ENCODE results near the gene HMX1.

Gene HMX1

DNA sequence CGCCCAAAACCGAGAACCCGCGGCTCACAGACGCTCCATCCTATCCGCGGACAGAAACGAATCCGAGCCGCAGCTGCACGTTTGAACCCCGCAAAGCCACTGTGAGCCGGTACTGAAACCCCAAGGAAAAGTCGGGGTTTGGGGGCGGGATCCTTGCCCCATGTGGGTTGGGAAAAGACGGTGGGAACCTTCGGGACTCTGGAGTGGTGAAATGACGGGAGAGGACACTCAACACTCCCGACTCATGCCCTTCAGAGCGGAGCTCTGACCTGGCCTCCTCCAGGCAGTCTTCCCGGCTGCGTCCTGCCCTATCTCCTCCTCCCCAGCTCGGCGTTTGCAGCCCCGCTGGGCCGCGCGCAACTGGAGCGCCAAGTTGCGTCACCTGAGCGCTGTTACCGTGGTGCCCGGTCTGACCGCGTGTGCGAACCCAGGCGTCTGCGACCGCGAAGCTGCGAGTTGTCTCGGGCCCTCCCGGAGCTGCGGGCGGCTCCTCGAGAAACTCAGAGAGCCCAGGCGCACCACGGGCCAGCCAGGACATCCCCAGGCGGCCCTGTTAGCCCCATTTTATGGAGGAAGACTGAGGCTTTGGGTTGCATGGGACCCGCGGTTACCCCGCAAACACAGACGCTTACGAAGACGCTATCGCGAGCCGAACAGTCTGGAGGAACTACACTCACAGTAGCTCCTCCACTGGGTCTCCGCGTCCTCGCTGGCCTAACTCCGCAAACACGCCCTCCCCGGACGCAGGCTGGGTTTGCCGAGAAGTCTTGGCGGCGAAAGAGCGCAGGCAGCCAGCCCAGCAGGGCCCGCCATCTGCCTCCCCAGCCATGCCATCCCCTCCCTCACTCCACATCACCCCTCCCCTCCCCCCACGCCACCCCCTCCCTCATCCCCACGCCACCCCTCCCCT lies 20.3 kb upstream of the HMX1 start:
- no peak for DNase-seq (ENCODE audit: low read depth)

DNA sequence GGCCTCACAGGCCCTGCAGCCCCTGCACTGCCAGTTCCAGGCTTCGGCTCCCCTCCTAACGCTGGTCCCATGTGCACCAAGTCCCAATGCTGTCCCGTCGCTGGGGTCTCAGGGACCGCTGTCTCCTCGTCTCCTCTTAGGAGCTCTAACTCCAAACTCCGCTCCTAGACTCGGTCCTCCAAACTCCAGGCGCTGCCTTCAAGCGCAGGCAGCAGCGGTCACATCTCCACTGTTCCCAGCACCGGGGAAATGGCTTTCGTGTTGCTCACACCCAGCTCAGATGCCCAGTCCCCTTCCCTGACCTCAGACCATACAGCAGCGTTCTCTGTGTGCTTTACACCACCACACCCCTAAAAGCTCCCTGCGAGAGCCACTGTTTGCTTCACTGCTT lies 19.6 kb upstream of the HMX1 start:
- DNase-seq (ENCODE audit: low read depth): no peak

DNA sequence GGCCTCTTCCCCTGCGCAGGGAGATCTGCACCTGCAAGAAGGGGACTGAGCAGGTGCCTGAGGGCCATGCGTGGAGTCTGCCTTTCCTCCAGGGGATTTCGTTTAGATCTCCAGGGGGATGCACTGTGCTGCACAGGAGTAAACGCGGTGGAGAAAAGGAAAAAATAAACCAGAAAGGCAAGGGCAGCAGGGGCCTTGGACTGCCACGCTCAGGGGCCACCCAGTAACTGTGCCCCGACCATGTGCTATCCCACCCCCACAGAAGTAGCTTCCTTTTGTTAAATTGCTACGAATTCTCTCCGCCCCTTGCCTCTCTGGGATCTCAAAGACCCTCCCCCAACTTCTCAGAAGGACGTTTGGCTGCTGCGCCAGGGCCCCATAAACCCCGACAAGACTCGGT lies 17.2 kb upstream of the HMX1 start:
- DNase-seq (ENCODE audit: low read depth): no peak

DNA sequence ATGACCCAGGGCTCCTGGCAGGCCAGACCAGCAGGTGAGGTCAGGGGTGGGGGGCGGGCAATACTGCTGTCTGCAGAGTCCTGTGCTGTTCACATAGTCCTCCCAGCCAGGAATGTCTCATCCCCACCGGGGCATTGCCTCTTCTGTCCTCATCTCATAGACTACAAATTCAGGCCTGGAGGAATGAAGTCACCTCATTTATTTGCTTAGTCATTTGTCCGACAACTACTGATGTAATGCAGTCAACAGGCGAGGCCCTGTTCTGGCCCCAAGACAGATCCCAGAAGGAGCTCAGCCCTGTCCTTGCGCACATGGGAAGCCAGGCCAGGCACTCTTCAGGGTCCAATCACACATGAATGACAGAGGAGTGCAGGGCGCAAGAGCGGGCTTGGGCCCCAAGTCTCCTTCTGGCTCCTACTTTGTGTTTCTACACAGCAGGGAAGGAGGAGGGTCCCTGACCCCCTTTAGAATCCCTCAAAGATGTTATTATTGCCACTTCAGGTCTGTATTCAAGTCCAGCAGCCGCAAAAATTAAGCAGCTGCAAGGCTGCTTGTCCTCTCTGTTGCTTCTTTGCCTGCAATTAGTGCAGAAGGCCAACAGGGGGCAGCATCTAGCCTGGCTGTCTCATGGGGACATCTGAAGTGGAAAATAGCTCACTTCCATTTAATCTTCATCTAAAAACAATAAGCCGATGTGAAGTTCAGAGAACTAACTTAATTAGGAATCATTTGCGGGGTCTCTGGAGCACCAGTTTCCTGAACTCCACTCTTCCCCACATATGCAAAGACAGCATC lies 15.2 kb upstream of the HMX1 start:
- DNase-seq (ENCODE audit: low read depth): no peak

DNA sequence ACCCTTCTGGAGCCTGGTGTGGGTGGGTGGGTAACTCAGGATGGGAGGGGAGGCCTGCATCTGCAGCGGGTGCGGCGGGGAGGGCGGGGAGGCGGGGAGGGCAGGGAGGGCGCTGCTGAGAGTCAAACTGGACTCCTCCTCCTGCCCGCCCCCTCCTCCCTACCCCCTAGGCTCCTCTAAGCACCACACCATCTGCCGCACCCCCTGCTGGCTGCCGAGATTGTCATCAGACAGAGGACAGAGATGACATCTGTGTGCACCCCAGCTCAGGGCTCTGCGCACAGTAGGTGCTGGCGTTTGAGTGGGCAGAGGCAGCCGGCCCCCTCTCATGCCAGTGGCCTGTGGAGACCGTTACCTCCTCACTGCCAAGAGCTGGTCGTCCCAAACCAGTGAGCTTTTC lies 10.6 kb upstream of the HMX1 start:
- no peak for DNase-seq (ENCODE audit: low read depth)

DNA sequence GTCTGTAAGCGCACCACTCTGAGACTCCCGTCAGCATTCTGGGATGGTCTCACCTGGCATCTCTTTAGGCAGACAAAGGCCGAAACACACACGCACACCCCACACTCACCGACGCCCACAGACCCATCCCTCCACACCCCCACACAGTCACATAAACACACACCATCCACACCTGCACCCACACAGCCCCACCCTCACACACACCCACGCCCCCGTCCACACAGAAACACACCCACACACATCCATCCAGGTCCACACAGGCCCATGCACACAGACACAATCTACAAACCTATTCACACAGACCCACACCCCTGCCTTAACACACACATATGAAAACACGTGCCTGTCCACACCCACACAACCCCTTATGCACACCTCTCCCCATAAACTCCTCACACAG lies 9.2 kb upstream of the HMX1 start:
- DNase-seq (ENCODE audit: low read depth): no peak

DNA sequence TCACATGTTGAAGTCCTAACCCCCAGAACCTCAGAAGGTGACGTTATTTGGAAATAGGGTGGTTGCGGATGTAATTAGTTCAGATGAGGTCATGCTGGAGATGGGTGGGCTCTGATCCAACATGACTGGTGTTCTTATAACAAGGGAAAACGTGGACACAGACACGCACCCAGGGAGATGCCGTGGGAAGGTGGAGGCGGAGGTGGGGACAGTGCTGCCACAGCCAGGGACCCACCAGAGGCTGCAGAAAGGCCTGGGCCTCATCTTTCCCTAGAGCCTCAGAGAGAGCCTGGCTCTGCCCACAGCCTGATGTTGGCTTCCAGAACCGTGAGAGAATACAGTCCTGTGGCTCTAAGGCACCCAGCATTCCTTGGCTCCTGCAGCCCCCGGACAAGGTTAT lies 7.9 kb upstream of the HMX1 start:
- DNase-seq (ENCODE audit: low read depth): no peak

DNA sequence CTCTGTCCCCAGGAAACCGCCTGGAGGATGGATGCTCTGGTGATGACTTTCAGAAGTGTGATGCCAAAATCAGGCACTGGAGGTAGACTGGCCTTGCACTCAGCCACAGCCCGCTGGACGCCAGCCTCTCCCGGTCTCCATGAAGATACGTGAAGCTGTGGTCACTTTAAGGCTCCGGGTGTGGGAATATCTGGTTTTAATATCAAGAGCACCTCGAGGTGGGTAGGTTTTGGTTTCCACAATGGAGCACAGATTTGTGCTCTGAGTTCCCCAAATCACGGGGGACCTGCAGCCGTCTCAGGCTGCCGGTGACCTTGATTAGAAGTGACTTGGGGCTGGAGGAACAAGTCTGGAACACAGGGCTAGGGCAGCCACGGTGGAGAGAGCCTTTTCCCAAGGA lies 6.8 kb upstream of the HMX1 start:
- no peak for DNase-seq (ENCODE audit: low read depth)

DNA sequence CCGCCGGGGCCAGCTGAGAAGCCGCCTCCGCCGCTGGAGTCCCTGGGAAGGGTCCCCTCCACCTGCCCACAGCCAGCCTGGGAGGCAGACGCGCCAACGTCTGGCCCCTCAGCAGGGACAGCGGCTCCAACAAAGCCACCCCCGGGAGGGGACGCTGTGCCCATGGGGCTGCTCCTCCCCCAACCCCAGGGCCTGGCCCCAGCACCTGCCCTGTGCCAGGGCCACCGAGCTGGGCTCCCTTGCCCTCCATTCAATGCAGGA lies 6.1 kb upstream of the HMX1 start:
- no peak for DNase-seq (ENCODE audit: low read depth)

DNA sequence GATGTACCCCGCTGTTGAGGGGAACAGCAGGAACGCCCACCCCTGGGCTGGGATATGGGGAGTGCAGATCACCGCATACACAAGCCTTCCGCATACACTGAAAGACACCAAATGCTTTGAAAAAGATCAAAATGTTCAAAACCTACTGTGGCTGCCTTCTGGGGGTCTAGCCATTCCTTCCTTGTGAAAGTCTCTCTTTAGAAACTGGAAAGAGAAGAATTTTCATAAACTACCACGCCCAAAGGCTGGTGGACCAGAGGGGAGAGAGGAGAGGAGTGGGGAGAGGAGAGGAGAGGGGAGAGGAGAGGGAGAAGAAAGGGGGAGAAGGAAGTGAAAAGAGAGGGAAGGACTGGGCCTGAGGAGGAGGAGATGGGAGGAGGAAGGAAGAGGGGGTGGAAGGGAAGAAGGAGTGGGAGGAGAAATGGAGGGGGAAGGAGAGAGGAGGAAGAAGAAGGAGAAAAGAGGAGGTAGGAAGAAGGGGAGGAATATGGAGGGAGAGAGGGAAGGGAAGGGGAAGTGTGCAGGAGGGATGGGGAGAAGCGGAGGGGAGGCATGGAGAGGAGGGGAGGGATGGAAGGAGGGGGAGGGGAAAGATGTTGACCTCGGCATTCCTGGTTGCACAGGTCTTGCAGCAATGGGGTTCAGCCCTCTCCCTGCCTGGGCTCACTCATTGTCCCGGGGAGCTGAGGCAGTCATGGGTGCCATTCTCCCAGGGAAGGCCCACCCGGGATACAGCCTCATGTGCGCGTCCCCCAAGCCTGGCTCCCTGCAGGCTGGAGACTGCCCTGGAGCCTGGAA lies 5.5 kb upstream of the HMX1 start:
- no peak for DNase-seq (ENCODE audit: low read depth)

DNA sequence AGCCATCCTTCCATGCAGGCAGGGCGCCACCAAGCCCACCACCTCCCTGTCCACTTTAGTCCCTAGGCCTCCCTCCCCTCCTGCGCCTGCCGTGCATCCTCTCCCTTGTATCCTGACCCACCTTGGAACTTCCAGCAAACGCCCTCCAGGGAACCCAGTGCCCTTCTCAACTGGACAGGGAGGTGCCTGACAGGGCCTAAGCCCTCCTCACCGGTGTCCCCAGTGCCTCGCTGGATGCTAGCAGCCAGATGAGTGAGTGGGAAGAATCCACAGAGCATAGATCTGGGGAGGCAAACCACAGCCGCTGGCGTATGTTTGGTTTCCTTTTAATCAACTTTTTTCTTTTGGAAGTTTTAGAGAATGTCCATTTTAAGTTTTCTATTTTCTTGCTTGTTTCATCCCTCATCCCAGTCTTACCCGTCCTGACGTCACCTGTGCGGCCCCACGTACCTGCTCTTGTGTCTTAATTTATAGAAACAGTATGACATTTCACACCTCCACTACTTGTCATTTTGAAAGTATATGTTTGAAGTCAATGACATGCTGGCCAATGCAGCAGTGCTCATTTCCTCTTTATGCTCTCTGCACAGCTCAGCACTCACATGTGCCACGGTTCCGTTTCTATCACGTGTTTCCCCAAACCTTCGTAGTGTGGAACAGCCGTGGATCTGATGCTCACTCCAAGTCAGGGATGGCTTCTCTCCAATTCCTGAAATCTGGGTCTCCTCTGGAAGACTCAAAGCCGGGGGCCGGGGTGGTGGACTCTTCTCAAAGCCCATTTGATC lies 3.4 kb upstream of the HMX1 start:
- DNase-seq (ENCODE audit: low read depth): no peak

DNA sequence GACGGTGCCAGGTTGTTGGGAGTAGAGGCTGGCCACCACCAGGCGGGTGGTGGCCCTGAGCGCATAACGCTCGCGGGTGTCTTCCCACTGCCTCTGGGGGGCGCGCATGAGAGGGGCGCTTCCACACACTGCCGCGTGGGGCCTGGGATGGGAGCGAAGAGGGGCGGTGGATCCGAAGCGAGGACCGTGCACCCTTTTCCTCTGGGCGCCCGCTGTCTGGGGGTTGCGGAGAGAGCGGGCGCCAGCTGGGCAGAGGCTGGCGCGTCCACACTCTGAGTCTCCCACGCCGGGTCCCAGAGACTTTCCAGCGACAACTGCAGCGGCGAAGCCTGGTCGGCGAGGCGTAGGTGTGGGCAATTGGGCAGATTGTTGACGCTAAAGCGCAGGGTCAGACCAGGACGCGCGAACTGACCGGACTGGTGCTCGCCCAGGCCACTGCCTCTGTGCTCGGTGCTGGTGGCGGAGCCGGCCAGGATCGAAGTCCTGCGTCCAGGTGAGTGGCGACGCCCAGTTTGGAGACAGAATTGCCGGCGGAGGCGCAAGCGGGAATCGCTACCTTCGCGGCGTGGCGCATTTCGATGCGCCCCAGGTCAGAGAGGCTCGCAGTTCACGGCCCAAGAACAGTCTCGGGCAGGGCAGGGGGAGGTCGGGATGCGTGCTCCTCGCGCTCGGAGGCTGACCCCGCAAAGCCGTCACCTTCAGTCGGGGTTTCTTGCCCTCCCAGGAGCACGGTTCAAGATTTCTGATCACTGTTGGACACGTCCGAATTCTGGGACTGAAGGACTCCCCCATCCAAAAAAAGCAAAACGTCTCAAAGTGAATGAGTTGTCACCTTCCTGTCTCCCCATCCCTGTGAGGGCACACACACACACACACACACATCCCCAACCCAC lies 2.6 kb upstream of the HMX1 start:
- no peak for DNase-seq (ENCODE audit: low read depth)

DNA sequence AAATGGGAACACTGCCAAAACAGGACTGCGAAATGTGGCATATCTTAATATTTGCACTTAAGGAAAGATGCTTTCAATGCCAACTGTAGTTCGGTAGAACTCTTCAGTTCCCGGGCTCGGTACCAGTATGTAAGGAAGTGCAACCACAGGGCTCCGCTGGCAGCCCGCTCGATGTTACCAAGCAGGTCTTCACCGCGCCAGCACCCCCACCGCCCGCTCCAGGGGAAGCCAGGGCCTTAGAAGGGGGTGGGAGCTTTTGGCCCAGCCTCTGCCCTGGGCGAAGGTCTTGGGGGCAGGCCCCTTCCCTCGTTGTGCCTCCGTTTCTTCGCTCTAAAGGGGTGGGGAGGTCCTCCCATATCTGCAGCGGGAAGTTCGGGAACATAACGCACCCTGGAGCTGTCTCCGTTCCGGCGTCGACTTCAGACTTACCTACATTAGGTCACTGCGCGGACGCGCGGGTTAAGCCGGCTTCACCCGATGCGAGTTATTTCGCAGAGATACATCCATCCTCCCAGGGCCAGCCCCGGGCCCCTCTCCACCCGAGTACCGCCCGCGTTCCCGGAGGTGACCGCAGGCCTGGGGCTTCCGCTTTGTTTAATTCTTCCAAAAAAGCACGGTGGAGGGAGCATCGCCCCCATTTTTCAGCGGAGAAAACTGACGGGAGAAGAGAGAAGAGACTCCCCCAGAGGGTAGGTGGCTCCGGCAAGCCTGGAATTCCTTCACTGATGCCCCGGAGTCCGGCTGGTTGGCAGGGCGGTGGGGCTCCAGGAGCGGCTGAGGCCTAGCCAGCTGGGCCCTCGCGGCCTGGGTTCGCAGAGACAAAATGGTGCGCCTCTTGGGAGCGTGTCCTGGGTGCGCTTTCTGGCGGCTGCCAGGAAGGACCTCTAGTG lies 1.0 kb upstream of the HMX1 start:
- no peak for DNase-seq (ENCODE audit: low read depth)

DNA sequence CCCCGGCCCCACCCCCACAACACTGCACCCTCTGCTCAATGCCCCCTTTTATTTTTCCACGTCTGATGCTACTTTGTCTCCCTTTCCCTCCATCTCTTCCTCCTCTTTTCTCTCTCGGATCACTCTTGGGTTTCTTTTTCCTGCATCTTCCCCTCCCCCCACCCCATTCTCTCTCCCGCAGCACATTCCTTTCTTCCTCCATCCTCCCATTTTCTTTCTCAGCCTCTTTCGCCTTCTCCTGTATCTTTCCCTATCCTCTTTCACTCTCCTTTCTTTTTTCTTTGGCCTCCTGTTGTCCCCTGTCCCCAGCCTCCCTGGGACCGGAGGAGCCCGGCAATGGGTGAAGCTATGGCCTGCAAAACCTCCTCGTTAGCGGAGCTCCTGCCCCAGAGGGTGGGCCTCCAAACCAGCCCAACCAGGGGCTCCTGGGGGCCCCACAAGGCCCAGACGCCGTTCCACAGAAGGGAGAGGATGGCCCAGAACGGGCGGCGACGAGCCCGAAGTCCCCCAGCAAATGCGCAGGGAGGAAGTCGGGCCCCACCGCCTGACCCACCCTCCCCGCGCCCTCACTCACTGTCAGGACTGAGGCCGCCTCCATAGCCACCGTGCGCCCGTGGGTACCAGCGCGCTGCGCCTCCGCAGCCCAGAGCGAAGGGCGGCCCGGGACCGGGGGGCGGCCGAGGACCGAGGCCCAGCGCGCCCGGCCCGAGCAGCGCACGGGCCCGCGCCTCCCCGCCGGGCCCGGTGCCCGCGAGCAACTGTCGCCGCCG lies 807 bp downstream of the HMX1 start:
- no peak for DNase-seq (ENCODE audit: low read depth)

DNA sequence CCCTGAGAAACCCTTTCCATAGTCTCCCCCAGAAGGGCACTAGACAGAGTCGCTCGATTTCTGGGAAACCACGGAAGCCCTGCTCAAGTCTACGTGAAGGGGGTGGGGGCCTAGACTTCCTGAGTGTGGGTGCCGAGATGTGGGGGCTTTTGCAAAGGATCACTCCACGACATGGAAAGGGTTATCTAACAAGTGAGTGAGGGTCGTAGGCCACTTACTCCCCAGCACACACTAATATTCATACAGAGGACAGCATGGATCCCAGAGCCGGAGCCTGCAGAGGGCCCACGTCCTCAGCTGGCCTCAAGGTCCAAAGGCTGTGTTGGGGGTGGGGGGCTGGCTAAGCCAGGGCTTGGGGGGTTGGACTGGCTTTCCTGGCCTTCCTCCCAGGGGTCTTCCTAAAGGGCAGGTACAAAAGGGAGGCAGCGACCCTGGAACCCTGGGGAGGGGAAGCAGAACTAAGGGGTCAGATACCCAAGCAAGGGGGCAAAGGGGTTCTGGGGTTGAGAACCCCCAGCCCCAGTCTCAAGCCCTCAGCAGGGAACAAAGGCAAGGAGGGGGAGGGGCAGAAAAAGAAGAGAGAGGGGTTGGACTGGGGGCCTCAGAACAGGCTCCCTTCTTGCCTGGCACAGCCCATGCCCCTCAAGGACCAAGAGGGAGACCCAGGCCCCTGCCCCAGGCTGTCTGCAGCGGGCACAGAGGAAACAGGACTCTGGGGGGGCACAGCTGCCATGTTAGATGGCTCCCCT lies 1.6 kb downstream of the HMX1 start:
- DNase-seq (ENCODE audit: low read depth): no peak

DNA sequence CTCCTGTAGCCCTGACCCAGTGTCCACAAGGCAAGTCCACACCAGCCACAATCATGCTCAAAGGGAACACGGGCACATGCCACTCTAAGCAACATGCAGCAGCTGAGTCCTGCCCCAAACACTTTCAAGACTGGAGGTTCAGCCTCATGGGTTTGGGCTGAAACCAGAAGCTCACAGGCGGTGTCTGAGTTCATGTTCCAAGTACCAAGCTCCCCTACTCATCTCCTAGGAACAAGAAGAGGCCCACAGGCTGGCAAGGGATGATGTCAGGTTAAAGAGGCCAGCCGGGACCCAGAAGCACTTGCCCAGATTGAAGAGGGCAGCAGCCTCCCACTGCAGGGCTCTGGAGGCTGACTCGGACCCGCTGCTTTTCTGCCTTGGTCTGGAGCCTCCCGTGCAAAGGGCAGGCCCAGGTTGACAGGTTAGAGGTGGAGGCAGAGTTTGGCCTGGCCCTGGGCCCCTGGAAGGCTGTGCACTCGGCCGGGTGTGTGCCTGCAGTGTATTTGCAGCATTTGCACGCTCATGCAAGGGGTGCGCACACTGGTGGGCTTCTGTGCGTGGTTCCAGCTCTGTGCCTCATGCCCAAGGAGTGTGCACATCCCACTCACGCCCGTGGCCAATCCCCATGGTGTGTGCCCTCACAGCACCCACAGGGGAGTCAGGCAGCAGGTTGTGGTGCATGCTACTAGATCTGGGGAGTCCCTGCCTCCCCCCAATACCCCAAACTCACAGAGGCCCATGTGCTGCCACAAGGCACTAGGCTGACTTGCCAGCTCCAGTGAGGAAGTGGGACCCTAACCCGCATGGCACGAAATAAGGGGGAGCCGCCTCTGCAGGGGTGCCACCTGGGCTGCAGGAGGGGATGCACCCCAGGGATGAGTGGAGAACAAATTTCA lies 2.4 kb downstream of the HMX1 start:
- no peak for DNase-seq (ENCODE audit: low read depth)

DNA sequence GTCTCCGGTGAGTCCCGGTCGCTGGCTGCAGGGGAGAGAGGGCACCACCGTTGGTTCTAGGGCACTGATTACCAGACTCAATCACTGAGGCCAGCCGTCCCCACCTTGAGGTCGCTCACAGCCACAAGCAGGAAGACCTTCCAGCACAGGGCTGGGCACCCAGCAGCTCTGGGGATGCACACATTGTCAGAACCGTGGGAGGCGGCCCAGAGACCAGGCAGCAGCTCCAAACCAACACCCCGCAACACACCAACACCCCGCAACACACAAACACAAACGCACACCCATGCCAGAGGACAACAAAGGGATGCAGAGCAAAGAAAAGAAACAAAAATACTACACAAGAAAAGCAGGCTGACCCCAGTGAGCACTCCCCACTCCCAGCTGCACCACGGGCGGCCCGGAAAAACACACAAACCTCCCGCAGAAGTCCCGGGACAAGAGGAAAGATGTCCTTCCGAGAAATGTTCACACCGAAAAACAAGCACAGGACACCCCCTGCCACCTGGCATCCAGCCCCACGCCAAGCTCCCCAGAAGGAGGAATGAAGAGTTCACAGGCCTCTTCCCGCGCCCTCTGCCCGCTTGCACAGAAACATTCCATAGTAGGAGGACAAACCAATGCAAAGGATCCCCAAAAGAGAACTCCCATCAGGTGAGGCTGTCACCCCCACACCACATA lies 3.2 kb downstream of the HMX1 start:
- DNase-seq (ENCODE audit: low read depth): no peak
